GM12875 (cell line): ENCODE measurements around the gene TEAD4.

ENCODE experiments used
- H3K4me3 ChIP-seq: one replicate; pipeline ENCODE4 v1.5.1; 2011; ENCODE audit warnings: low read depth, low read length, control low read depth
- CTCF ChIP-seq: IDR thresholded peaks from 2 replicates; pipeline ENCODE4 v1.5.1; 2011; ENCODE audit warnings: low read depth, mild to moderate bottlenecking, control low read depth, inconsistent platforms, low read length, moderate library complexity, borderline replicate concordance; ENCODE audit not compliant: insufficient read depth

The TEAD4 gene

GRCh38 chr12:2959192-2959504, at the start of gene TEAD4:
TSS of gene TEAD4 (plus strand) at chr12:2959397.
- H3K4me3 ChIP-seq, result peak within 1 kb of the TSS; percentile 50
- TF ChIP-seq CTCF, result no peak

GRCh38 chr12:2912216-2912575, 47.0 kb upstream of the TEAD4 start:
- TF ChIP-seq CTCF, result no peak
- H3K4me3 ChIP-seq, result no peak overlapping the region

- H3K4me3 ChIP-seq, result no peak overlapping the region
- TF ChIP-seq CTCF, result no peak
Measured at GRCh38 chr12:2919249-2919648, 39.9 kb upstream of the TEAD4 start.

- no peak for TF ChIP-seq CTCF
Measured at GRCh38 chr12:2922329-2922728, 36.9 kb upstream of the TEAD4 start.

GRCh38 chr12:2923057-2923456, 36.1 kb upstream of the TEAD4 start:
- TF ChIP-seq CTCF, result no peak
- H3K4me3 ChIP-seq, result no peak overlapping the region

More at GRCh38 chr12:2922329-2922728, 36.9 kb upstream of the TEAD4 start:
- no peak overlapping the region for H3K4me3 ChIP-seq

- no peak for TF ChIP-seq CTCF
- H3K4me3 ChIP-seq, result no peak overlapping the region
Measured at GRCh38 chr12:2924019-2924418, 35.2 kb upstream of the TEAD4 start.

GRCh38 chr12:2925322-2925995, 33.7 kb upstream of the TEAD4 start:
- H3K4me3 ChIP-seq, result no peak overlapping the region
- no peak for TF ChIP-seq CTCF
